KMS-11 (cell line): Measurements from ENCODE around the gene MAP3K7CL.
"Not testable (repeated sequence)": the region's sequence is repeated elsewhere in the genome, so short reads cannot be mapped to it uniquely, and the experiment has no call there.

Source experiments
- H2AFZ ChIP-seq: fragments of 200-600 bp; sonication (generic); 2 replicates; pipeline ENCODE4 v1.6.1; 2016; ENCODE audit warnings: antibody characterized with exemption, mixed run types, low read depth
- H3K27ac ChIP-seq: fragments of 200-600 bp; sonication (generic); 2 replicates; pipeline ENCODE4 v1.6.1; 2016; ENCODE audit warnings: mild to moderate bottlenecking, mixed run types
- H3K27me3 ChIP-seq: fragments of 200-600 bp; sonication (generic); 2 replicates; pipeline ENCODE4 v1.6.1; 2017; ENCODE audit warnings: mild to moderate bottlenecking, low read depth, mixed run types, moderate library complexity; ENCODE audit not compliant: insufficient read depth
- H3K36me3 ChIP-seq: fragments of 200-600 bp; sonication (generic); 2 replicates; pipeline ENCODE4 v1.6.1; 2017; ENCODE audit warnings: mild to moderate bottlenecking, mixed run types; ENCODE audit not compliant: insufficient read depth
- H3K4me1 ChIP-seq: fragments of 200-600 bp; sonication (generic); 2 replicates; pipeline ENCODE4 v1.6.1; 2016; ENCODE audit warnings: mild to moderate bottlenecking, low read depth, mixed run types; ENCODE audit not compliant: poor library complexity, severe bottlenecking
- H3K4me2 ChIP-seq: fragments of 200-600 bp; sonication (generic); 2 replicates; pipeline ENCODE4 v1.7.0; 2016; ENCODE audit warnings: mild to moderate bottlenecking, mixed run types
- H3K4me3 ChIP-seq: fragments of 200-600 bp; sonication (generic); IDR thresholded peaks from 2 replicates; pipeline ENCODE4 v1.6.1; 2017; ENCODE audit warnings: low read depth, low read length, mixed read lengths; ENCODE audit not compliant: insufficient read depth
- H3K79me2 ChIP-seq: fragments of 200-600 bp; sonication (generic); 2 replicates; pipeline ENCODE4 v1.6.1; 2016; ENCODE audit warnings: low read depth, mixed run types; ENCODE audit not compliant: insufficient read depth
- H3K9ac ChIP-seq: fragments of 200-600 bp; sonication (generic); 2 replicates; pipeline ENCODE4 v1.6.1; 2016; ENCODE audit warnings: mild to moderate bottlenecking, mixed run types
- H4K20me1 ChIP-seq: fragments of 200-600 bp; sonication (generic); 2 replicates; pipeline ENCODE4 v1.6.1; 2016; ENCODE audit warnings: mild to moderate bottlenecking, mixed run types; ENCODE audit not compliant: insufficient read depth
- TF ChIP-seq, protein P1 (sequence below): fragments of 200-600 bp; sonication (generic); conservative IDR thresholded peaks from 2 replicates; pipeline ENCODE4 v1.6.1; 2017; ENCODE audit warnings: low read depth, mild to moderate bottlenecking, antibody characterized with exemption, low read length, moderate library complexity, mixed read lengths

Gene MAP3K7CL

DNA sequence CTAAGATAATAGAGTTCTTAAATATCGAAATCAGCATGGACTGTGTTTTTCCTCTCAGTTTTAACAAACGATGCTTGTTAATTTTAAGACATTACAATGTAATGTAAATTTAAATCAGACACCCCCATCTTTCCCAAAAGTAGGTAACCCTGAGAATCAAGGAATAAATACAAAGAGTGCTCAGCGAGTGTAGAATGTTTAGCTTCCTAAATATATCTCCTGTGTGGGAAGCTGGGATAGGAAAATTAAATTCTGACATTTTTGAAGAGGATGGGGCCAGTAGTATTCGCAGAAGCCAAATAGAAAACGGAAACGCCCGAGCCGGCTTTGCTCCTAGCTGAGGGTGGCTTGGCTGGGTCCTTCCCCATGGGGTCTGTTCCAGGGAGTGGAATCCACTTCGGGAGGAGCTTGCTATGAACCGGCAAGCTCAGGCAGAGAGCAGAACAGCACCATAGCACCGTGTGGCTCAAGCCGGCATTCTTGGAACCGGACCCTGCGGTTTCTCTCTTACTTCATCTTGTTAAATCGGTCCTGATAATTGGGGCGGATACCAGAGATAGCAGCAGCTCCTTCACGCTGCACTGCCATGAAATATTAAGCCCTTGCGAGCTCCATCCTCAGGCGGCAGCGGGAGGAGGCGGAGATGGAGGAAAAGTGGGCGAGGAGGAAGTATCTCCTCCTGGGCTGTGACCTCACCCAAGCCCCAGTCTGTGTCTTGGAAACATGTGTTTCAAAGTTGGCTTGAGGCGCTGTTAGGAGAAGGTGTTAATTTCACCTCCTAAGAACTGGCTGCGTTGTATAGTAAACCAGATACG lies 24.9 kb downstream of the MAP3K7CL start:
- no peak overlapping the region for H3K27ac ChIP-seq
- H3K9ac ChIP-seq, result no peak overlapping the region
- H3K79me2 ChIP-seq, result no peaks in the 10 kb centered on the region
- TF ChIP-seq, protein P1, sequence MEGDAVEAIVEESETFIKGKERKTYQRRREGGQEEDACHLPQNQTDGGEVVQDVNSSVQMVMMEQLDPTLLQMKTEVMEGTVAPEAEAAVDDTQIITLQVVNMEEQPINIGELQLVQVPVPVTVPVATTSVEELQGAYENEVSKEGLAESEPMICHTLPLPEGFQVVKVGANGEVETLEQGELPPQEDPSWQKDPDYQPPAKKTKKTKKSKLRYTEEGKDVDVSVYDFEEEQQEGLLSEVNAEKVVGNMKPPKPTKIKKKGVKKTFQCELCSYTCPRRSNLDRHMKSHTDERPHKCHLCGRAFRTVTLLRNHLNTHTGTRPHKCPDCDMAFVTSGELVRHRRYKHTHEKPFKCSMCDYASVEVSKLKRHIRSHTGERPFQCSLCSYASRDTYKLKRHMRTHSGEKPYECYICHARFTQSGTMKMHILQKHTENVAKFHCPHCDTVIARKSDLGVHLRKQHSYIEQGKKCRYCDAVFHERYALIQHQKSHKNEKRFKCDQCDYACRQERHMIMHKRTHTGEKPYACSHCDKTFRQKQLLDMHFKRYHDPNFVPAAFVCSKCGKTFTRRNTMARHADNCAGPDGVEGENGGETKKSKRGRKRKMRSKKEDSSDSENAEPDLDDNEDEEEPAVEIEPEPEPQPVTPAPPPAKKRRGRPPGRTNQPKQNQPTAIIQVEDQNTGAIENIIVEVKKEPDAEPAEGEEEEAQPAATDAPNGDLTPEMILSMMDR, result no peak
- no peaks in the 10 kb centered on the region for H3K27me3 ChIP-seq
- H3K36me3 ChIP-seq, result no peaks in the 10 kb centered on the region
- H3K4me3 ChIP-seq, result no peak overlapping the region
- no peak overlapping the region for H2AFZ ChIP-seq
- H4K20me1 ChIP-seq, result no peaks in the 10 kb centered on the region
- H3K4me1 ChIP-seq, result peaks cover 8% of the 10 kb centered on the region
- no peak overlapping the region for H3K4me2 ChIP-seq

DNA sequence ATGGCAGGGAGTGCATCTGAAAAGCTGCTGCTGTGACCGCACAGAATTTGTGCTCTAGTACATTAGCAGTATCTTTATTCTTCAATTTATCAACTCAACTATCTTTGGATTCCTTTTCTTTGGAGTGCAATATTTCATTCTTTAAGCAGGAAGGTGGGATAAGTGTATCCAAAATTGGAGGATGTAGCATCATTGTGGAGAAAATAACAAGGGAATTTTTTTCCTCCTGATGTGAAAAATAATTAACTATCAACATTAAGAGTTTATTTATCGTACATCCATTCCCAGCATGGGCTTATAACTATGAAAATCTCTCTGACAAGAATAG lies 25.5 kb downstream of the MAP3K7CL start:
- no peak overlapping the region for H3K4me3 ChIP-seq
- no peak overlapping the region for H2AFZ ChIP-seq

DNA sequence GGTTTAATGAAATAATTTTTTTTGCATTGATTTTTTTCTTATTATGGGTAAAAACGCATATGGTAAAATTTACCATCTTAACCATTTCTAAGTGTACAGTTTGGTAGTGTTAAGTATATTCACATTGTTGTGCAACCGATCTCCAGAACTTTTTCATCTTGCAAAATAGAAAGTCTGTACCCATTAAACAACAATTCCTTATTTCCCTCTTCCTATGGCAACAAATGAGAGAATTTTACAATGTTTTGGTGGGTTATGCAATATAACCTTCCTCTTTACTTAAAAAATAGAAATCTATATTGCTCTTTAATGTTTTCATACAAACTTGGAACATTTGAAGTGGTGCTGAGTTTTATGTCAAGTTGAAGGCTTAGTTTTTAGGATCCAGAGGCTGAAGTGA lies 26.6 kb downstream of the MAP3K7CL start:
- Histone ChIP-seq H3K27me3 (no peaks in the 10 kb centered on the region), H3K4me3 (no peak overlapping the region), H3K4me2 (no peak overlapping the region), H4K20me1 (no peaks in the 10 kb centered on the region), H3K79me2 (no peaks in the 10 kb centered on the region), H2AFZ (no peak overlapping the region), H3K36me3 (no peaks in the 10 kb centered on the region), H3K9ac (no peak overlapping the region), H3K4me1 (peaks cover 6% of the 10 kb centered on the region), H3K27ac (no peak overlapping the region)
- TF ChIP-seq, protein P1, result no peak

More for the DNA sequence above, 25.5 kb downstream of the MAP3K7CL start:
- no peaks in the 10 kb centered on the region for H3K36me3 ChIP-seq
- H3K4me2 ChIP-seq, result no peak overlapping the region
- H3K27me3 ChIP-seq, result no peaks in the 10 kb centered on the region
- TF ChIP-seq, protein P1, result no peak
- no peak overlapping the region for H3K27ac ChIP-seq
- H3K4me1 ChIP-seq, result peaks cover 6% of the 10 kb centered on the region
- no peaks in the 10 kb centered on the region for H3K79me2 ChIP-seq
- no peak overlapping the region for H3K9ac ChIP-seq
- no peaks in the 10 kb centered on the region for H4K20me1 ChIP-seq

DNA sequence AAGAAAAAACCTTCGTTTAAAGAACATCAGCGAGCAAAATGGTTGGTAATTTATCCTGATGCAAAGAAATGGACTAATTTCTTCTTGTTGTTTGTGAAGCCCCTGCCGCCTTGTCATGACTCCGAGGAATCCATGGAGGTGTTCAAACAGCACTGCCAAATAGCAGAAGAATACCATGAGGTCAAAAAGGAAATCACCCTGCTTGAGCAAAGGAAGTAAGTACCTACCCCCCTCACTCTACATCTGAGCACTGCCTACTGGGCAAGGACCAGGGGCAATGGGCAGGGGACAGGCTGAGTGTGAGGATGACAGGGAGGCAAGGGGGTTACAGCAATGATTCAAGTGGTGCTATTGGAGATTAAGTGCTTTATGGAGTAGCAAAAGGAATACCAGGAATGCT lies 29.4 kb downstream of the MAP3K7CL start:
- no peaks in the 10 kb centered on the region for H3K36me3 ChIP-seq
- H3K27ac ChIP-seq, result no peak overlapping the region
- no peaks in the 10 kb centered on the region for H4K20me1 ChIP-seq
- peaks cover 6% of the 10 kb centered on the region for H3K4me1 ChIP-seq
- TF ChIP-seq, protein P1, result no peak
- no peaks in the 10 kb centered on the region for H3K79me2 ChIP-seq
- no peak overlapping the region for H2AFZ ChIP-seq
- no peaks in the 10 kb centered on the region for H3K27me3 ChIP-seq
- no peak overlapping the region for H3K4me3 ChIP-seq
- H3K4me2 ChIP-seq, result no peak overlapping the region
- H3K9ac ChIP-seq, result no peak overlapping the region

DNA sequence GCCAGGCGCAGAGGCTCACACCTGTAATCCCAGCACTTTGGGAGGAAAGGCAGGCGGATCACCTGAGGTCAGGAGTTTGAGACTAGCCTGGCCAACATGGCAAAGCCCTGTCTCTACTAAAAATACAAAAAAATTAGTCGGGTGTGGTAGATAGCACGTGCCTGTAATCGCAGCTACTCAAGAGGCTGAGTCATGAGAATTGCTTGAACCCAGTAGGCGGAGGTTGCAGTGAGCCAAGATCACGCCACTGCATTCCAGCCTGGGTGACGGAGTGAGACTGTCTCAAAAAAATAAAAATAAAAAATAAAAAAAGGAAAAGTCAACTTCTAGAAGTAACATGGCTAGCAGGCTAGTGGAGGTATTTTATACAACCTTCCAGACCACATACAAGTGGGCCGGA lies 32.4 kb downstream of the MAP3K7CL start:
- not testable (repeated sequence) for H4K20me1 ChIP-seq, H2AFZ ChIP-seq, H3K4me3 ChIP-seq, H3K36me3 ChIP-seq, H3K9ac ChIP-seq, H3K4me1 ChIP-seq, H3K79me2 ChIP-seq, H3K27me3 ChIP-seq, H3K27ac ChIP-seq, H3K4me2 ChIP-seq
